Tibial artery (tissue), 4 donors: ENCODE measurements around the gene RAVER1.

ENCODE experiments used
- DNase-seq, 2 donors: peaks; one replicate each; pipeline ENCODE4 v3.0.0-alpha.2; 2019
- H3K27ac ChIP-seq, 2 donors: fragments of 200-600 bp; sonication (generic) in 1 of 2; 1 replicate in 1 of 2; 2 replicates in 1 of 2; pipeline ENCODE4 v1.5.1; 2018 to 2019; ENCODE audit warnings: mild to moderate bottlenecking in 1 of 2
- H3K27me3 ChIP-seq, 2 donors: fragments of 200-600 bp; sonication (generic) in 1 of 2; one replicate each; pipeline versions ENCODE4 v1.5.1 to v1.6.0; 2016 to 2019
- H3K36me3 ChIP-seq, 3 donors: fragments of 200-600 bp; sonication (generic) in 2 of 3; one replicate each; pipeline ENCODE4 v1.5.1; 2016 to 2019; ENCODE audit warnings: mild to moderate bottlenecking in 2 of 3
- H3K4me1 ChIP-seq, 4 donors: fragments of 200-600 bp; sonication (generic) in 2 of 4; 1 replicate in 3 of 4; 2 replicates in 1 of 4; pipeline ENCODE4 v1.5.1; 2016 to 2019
- H3K4me3 ChIP-seq, 2 donors: fragments of 200-600 bp; sonication (generic) in 1 of 2; 1 replicate in 1 of 2; 2 replicates in 1 of 2; pipeline ENCODE4 v1.5.1; 2018 to 2019; ENCODE audit warnings: mild to moderate bottlenecking in 2 of 2
- H3K9me3 ChIP-seq, 3 donors: fragments of 200-600 bp; sonication (generic) in 1 of 3; one replicate each; pipeline ENCODE4 v1.5.1; 2016 to 2019
- CTCF ChIP-seq, 2 experiments: fragments of 200-600 bp in 1 of 2; fragments of 450-650 bp in 1 of 2; IDR thresholded peaks; one replicate each; pipeline ENCODE4 v1.5.1; 2017 to 2019; ENCODE audit warnings: antibody characterized with exemption in 2 of 2, mild to moderate bottlenecking in 1 of 2, moderate library complexity in 1 of 2
- intact Hi-C: fragments of 100-400 bp; cut with DNase I; formaldehyde crosslinking; loops from one replicate; pipeline ENCODE4 v1.15.0; 2023; ENCODE audit warnings: low total_unique reads

RAVER1 gene

GRCh38 chr19:10288662-10289166 is 44.6 kb downstream of the RAVER1 start:
- no peak for DNase-seq
- TF ChIP-seq CTCF (IDR thresholded peaks at IDR 0.05): no peak
- Histone ChIP-seq H3K4me1 (peaks cover 0 to 64% (median 55%) of the 10 kb centered on the region in 4 donors), H3K4me3 (peak overlapping the region in 1 of 2 donors; percentile 40), H3K36me3 (peaks cover 0 to 22% (median 19%) of the 10 kb centered on the region in 3 donors), H3K9me3 (no peaks in the 10 kb centered on the region), H3K27ac (no peak overlapping the region), H3K27me3 (peaks cover 6 to 91% of the 10 kb centered on the region in 2 donors)
- intact Hi-C loops: no loop called here

DNA sequence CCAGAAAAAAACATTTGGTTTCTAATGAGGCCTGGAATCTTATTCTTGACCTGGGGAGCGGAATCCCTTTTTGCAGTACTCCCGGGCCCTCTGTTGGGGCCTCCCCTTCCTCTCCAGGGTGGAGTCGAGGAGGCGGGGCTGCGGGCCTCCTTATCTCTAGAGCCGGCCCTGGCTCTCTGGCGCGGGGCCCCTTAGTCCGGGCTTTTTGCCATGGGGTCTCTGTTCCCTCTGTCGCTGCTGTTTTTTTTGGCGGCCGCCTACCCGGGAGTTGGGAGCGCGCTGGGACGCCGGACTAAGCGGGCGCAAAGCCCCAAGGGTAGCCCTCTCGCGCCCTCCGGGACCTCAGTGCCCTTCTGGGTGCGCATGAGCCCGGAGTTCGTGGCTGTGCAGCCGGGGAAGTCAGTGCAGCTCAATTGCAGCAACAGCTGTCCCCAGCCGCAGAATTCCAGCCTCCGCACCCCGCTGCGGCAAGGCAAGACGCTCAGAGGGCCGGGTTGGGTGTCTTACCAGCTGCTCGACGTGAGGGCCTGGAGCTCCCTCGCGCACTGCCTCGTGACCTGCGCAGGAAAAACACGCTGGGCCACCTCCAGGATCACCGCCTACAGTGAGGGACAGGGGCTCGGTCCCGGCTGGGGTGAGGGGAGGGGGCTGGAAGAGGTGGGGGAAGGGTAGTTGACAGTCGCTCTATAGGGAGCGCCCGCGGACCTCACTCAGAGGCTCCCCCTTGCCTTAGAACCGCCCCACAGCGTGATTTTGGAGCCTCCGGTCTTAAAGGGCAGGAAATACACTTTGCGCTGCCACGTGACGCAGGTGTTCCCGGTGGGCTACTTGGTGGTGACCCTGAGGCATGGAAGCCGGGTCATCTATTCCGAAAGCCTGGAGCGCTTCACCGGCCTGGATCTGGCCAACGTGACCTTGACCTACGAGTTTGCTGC is 46.3 kb downstream of the RAVER1 start, which contains the start of gene ICAM4:
Gene ICAM4, plus strand, starts transcription at position 153 of the 935 bp plus-strand sequence. Its CDS starts 58 bp downstream, at position 211.
- intact Hi-C loops: no loop called here
- no peak for TF ChIP-seq CTCF (IDR thresholded peaks at IDR 0.05)
- H3K27ac ChIP-seq: no peak within 1 kb of the TSS
- H3K4me3 ChIP-seq: peak within 1 kb of the TSS in 1 of 2 donors; percentile 27
- H3K36me3 ChIP-seq: peaks cover 0 to 23% (median 21%) of the 10 kb centered on the region in 3 donors
- peaks cover 0 to 50% (median 46%) of the 10 kb centered on the region in 4 donors for H3K4me1 ChIP-seq
- DNase-seq: peak in 1 of 2 donors; percentile 54
- H3K27me3 ChIP-seq: peaks cover 6 to 77% of the 10 kb centered on the region in 2 donors
- no peaks in the 10 kb centered on the region for H3K9me3 ChIP-seq

DNA sequence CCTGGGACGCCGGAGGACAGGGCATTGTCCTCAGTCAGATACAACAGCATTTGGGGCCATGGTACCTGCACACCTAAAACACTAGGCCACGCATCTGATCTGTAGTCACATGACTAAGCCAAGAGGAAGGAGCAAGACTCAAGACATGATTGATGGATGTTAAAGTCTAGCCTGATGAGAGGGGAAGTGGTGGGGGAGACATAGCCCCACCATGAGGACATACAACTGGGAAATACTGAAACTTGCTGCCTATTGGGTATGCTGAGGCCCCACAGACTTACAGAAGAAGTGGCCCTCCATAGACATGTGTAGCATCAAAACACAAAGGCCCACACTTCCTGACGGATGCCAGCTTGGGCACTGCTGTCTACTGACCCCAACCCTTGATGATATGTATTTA is 47.9 kb downstream of the RAVER1 start:
- peaks cover 6 to 60% of the 10 kb centered on the region in 2 donors for H3K27me3 ChIP-seq
- H3K9me3 ChIP-seq: no peaks in the 10 kb centered on the region
- H3K27ac ChIP-seq: no peak overlapping the region
- H3K4me1 ChIP-seq: peaks cover 0 to 34% (median 29%) of the 10 kb centered on the region in 4 donors
- no peak for DNase-seq
- H3K4me3 ChIP-seq: no peak overlapping the region
- intact Hi-C loops: no loop called here
- TF ChIP-seq CTCF (IDR thresholded peaks at IDR 0.05): no peak
- H3K36me3 ChIP-seq: peaks cover 0 to 23% (median 21%) of the 10 kb centered on the region in 3 donors

GRCh38 chr19:10284960-10285278 is 48.4 kb downstream of the RAVER1 start:
- H3K4me1 ChIP-seq: peaks cover 0 to 29% (median 24%) of the 10 kb centered on the region in 4 donors
- intact Hi-C loops: no loop called here
- peaks cover 0 to 23% (median 21%) of the 10 kb centered on the region in 3 donors for H3K36me3 ChIP-seq
- no peak overlapping the region for H3K4me3 ChIP-seq
- no peak overlapping the region for H3K27ac ChIP-seq
- no peak for TF ChIP-seq CTCF (IDR thresholded peaks at IDR 0.05)
- DNase-seq: no peak
- H3K9me3 ChIP-seq: no peaks in the 10 kb centered on the region
- peaks cover 6 to 55% of the 10 kb centered on the region in 2 donors for H3K27me3 ChIP-seq

- Histone ChIP-seq H3K36me3 (peaks cover 0 to 23% (median 21%) of the 10 kb centered on the region in 3 donors), H3K4me1 (peaks cover 0 to 23% (median 18%) of the 10 kb centered on the region in 4 donors), H3K27me3 (peaks cover 5 to 51% of the 10 kb centered on the region in 2 donors), H3K4me3 (no peak overlapping the region), H3K27ac (no peak overlapping the region), H3K9me3 (no peaks in the 10 kb centered on the region)
- no peak for DNase-seq
- no peak for TF ChIP-seq CTCF (IDR thresholded peaks at IDR 0.05)
- intact Hi-C loops: no loop called here
Observed at GRCh38 chr19:10284065-10284959, 49.0 kb downstream of the RAVER1 start.
